SK-N-MC (cell line): ENCODE measurements around the gene CD4.

Experiments used
- DNase-seq: peaks from one replicate; pipeline ENCODE4 v3.0.0-alpha.2; 2011; ENCODE audit warnings: low read depth, low spot score
- H3K27ac ChIP-seq: fragments of 200-600 bp; sonication (generic); 2 replicates; pipeline ENCODE4 v1.5.1; 2016; ENCODE audit warnings: mixed run types
- H3K36me3 ChIP-seq: fragments of 200-600 bp; sonication (generic); 2 replicates; pipeline ENCODE4 v1.6.1; 2017; ENCODE audit warnings: antibody characterized with exemption, low read length, mixed read lengths; ENCODE audit not compliant: insufficient read depth
- H3K4me3 ChIP-seq: fragments of 200-600 bp; sonication (generic); 2 replicates; pipeline ENCODE4 v1.5.1; 2016
- H3K9ac ChIP-seq: fragments of 200-600 bp; sonication (generic); 2 replicates; pipeline ENCODE4 v1.8.0; 2017; ENCODE audit warnings: mixed run types, mixed read lengths; ENCODE audit not compliant: insufficient read length
- H3K9me3 ChIP-seq: fragments of 200-600 bp; sonication (generic); 2 replicates; pipeline ENCODE4 v1.6.1; 2017; ENCODE audit warnings: low read depth, mild to moderate bottlenecking, antibody characterized with exemption, low read length, moderate library complexity, mixed read lengths
- EZH2 ChIP-seq: fragments of 200-600 bp; sonication (generic); IDR thresholded peaks from one replicate; pipeline ENCODE4 v1.6.1; 2017; ENCODE audit warnings: antibody characterized with exemption
- FOXP2 ChIP-seq: optimal IDR thresholded peaks from 2 replicates; pipeline ENCODE3; 2011; ENCODE audit warnings: mild to moderate bottlenecking, moderate library complexity; ENCODE audit not compliant: insufficient read depth; ENCODE audit errors: extremely low read length, control extremely low read depth
- POLR2AphosphoS5 ChIP-seq: IDR thresholded peaks from 2 replicates; pipeline ENCODE4 v1.6.1; 2012; ENCODE audit warnings: mild to moderate bottlenecking, low read depth, low read length, borderline replicate concordance

Gene CD4

GRCh38 chr12:6831450-6831995 lies 42.2 kb downstream of the CD4 start:
- no peak overlapping the region for H3K4me3 ChIP-seq
- no peak overlapping the region for H3K9ac ChIP-seq
- no peak for DNase-seq
- TF ChIP-seq POLR2AphosphoS5 (no peak), FOXP2 (no peak), EZH2 (no peak)
- no peak overlapping the region for H3K27ac ChIP-seq
- no peaks in the 10 kb centered on the region for H3K9me3 ChIP-seq
- peaks cover 5% of the 10 kb centered on the region; the same call in 1 of the 2 replicates for H3K36me3 ChIP-seq

DNA sequence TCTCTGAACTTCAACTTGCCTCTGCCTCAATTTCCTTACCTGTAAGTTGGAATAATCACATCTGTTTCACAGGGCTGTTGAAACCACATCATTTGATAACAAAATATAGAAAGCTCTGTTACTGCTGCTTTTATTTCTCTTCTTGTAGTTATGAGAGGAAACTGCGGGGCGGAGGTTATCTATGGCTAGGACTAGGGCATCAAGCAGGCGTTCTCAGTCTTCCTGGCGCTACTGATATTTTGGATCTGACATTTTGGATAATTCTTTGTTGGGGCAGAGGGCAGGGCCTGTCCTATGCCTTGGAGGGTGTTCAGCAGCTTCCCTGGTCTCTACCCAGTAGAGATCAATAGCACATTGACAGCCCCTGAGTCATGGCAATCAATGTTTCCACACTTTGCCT lies 42.8 kb downstream of the CD4 start:
- DNase-seq, result no peak
- peaks cover 5% of the 10 kb centered on the region; the same call in 1 of the 2 replicates for H3K36me3 ChIP-seq

DNA sequence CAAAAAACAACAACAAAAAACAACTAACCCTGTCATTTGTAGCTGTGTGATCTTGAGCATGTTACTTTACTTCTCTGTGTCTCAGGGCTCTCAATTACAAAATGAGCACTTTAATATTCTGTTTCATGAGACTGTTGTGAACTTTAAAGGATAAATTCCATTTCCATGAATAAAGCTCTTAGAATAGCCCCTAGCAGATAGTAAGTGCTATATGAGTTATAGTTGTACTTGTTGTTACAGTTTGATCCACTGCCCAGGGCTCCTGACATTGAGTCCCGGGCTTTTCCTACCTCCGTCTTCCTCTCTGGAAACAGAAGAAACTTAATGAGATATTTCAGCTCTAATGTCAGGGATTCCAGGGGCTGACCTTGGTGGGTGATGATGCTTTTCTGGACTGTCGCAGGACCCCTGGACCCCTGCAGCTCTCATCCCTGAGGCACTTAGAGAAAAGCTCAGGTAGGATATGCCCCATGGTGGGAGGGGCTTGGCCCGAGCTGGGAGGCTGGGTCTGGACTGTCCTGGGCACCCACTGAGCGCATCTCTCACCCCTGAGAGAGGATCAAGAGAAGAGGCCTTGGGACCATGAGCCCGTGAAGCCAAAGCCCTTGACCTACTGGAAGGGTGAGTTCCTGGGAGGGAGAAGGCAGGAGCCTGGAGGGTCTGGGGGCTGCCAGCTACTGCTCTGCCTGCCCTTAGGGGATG lies 44.0 kb downstream of the CD4 start:
- Histone ChIP-seq H3K9me3 (no peaks in the 10 kb centered on the region), H3K27ac (no peak overlapping the region), H3K4me3 (no peak overlapping the region), H3K9ac (no peak overlapping the region), H3K36me3 (peaks cover 5% of the 10 kb centered on the region; the same call in 1 of the 2 replicates)
- no peak for DNase-seq
- TF ChIP-seq POLR2AphosphoS5 (no peak), EZH2 (no peak), FOXP2 (no peak)

More for the DNA sequence above, 42.8 kb downstream of the CD4 start:
- Histone ChIP-seq H3K4me3 (no peak overlapping the region), H3K27ac (no peak overlapping the region), H3K9me3 (no peaks in the 10 kb centered on the region), H3K9ac (no peak overlapping the region)
- TF ChIP-seq FOXP2 (no peak), EZH2 (no peak), POLR2AphosphoS5 (no peak)

DNA sequence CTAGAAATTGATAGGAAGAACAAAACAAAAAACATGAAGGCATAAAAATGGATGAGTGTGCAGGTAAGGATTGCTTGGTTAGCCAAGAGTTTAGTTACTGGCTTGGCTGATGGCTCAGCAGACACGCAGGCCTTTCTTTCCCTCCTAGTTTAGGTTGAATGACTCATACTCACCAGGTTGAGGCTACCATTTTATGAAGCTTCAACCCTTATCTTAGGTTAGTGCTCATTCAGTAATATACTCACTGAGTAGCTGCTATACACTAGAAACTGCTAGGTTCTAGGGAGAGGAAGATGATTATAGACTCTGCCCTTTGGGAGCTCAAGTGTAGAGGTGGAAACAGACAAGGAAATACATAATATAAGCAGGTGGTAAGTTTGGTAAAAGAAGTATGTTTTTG lies 44.9 kb downstream of the CD4 start:
- no peak for DNase-seq
- no peak overlapping the region for H3K27ac ChIP-seq
- no peak for TF ChIP-seq FOXP2
- peaks cover 5% of the 10 kb centered on the region; the same call in 1 of the 2 replicates for H3K36me3 ChIP-seq
- H3K9ac ChIP-seq, result no peak overlapping the region
- H3K9me3 ChIP-seq, result no peaks in the 10 kb centered on the region
- H3K4me3 ChIP-seq, result no peak overlapping the region

GRCh38 chr12:6834873-6835272 lies 45.5 kb downstream of the CD4 start:
- peaks cover 5% of the 10 kb centered on the region; the same call in 1 of the 2 replicates for H3K36me3 ChIP-seq
- no peak for DNase-seq
- no peak overlapping the region for H3K27ac ChIP-seq
- H3K4me3 ChIP-seq, result no peak overlapping the region
- H3K9ac ChIP-seq, result no peak overlapping the region
- no peaks in the 10 kb centered on the region for H3K9me3 ChIP-seq
- no peak for TF ChIP-seq FOXP2
- no peak for TF ChIP-seq EZH2
- TF ChIP-seq POLR2AphosphoS5, result no peak

- no peak for TF ChIP-seq EZH2
- no peak for TF ChIP-seq POLR2AphosphoS5
- no peak overlapping the region for H3K9ac ChIP-seq
- H3K27ac ChIP-seq, result no peak overlapping the region
- peaks cover 2% of the 10 kb centered on the region; the same call in 1 of the 2 replicates for H3K36me3 ChIP-seq
- H3K9me3 ChIP-seq, result no peaks in the 10 kb centered on the region
- no peak overlapping the region for H3K4me3 ChIP-seq
- no peak for DNase-seq
These were observed 47.5 kb downstream of the CD4 start for GRCh38 chr12:6836851-6837250.

GRCh38 chr12:6837370-6838060 lies 48.2 kb downstream of the CD4 start:
- Histone ChIP-seq H3K9ac (no peak overlapping the region), H3K27ac (no peak overlapping the region), H3K9me3 (no peaks in the 10 kb centered on the region), H3K4me3 (no peak overlapping the region), H3K36me3 (no peaks in the 10 kb centered on the region; the same call in 1 of the 2 replicates)
- no peak for DNase-seq
- TF ChIP-seq POLR2AphosphoS5 (no peak), FOXP2 (no peak), EZH2 (no peak)

DNA sequence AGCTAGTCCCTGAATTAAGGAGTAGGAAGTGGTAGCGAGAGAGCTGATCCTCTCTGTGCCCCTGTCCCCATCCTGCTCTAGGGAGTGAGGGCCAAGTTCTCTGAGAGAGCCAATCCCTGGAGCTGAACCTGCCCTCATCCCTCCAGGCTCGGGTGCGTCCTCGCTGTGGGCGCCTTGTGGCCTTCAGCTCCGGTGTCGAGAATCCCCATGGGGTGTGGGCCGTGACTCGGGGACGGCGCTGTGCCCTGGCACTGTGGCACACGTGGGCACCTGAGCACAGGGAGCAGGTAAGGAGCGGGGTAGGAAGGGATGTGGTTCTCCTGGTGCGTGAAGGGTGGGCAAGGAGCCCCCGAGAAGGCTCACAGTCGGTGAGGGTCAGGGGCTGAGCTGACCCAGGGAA lies 49.5 kb downstream of the CD4 start:
- Histone ChIP-seq H3K4me3 (no peak overlapping the region), H3K9me3 (no peaks in the 10 kb centered on the region), H3K27ac (no peak overlapping the region), H3K9ac (no peak overlapping the region), H3K36me3 (no peaks in the 10 kb centered on the region; the same call in 1 of the 2 replicates)
- no peak for DNase-seq
- TF ChIP-seq FOXP2, result no peak
- no peak for TF ChIP-seq POLR2AphosphoS5
- no peak for TF ChIP-seq EZH2
